K562 (cell line): ENCODE data around the gene FSTL4. TPM values are rescaled to one million over a fixed set of nuclear protein-coding genes. Genes with fewer than 3 reads are reported as not detected.

Experiments used
- ATAC-seq: fragments of 200-7000 bp; cut with Tn5 transposase; 3 replicates; pipeline ENCODE4 v1.9.1; 2020; ENCODE audit warnings: moderate library complexity
- BruUV-seq: library from RNA; stranded (reverse); fragments of 400-500 nt; replicated peaks from 2 replicates; lab custom pipeline; 2021; lab: Mats Ljungman, UMichigan
- CTCF ChIA-PET: fragments of 300-600 bp; formaldehyde crosslinking; extraction: SDS; loops from one replicate; lab custom pipeline; 2021; ENCODE audit warnings: low intra/inter-chr PET ratio; lab: Yijun Ruan, JAX
- POLR2A ChIA-PET: fragments of 300-600, 350-650 bp; sonication (Branson Sonifier 250); formaldehyde crosslinking; extraction: SDS; loops from one replicate; lab custom pipeline; 2021; ENCODE audit warnings: antibody characterized with exemption, inconsistent platforms; lab: Yijun Ruan, JAX
- DNase-seq, 4 experiments: peaks; one replicate each; pipeline versions ENCODE4 v3.0.0 to v3.0.0-alpha.2; 2011 to 2018; ENCODE audit warnings: low spot score in 3 of 4, mixed read lengths in 3 of 4; ENCODE audit errors: extremely low read depth in 1 of 4
- FAIRE-seq: peaks from 2 replicates; lab custom pipeline; 2011; peaks lifted over from hg19 to GRCh38; lab: Jason Lieb, UNC
- H2AFZ ChIP-seq: 2 replicates; pipeline ENCODE4 v1.6.0; 2011; ENCODE audit warnings: low read depth, low read length, control low read depth, inconsistent platforms
- H3K27ac ChIP-seq: fragments of 200-600 bp; 3 replicates; pipeline ENCODE4 v1.8.0; 2011; ENCODE audit warnings: low read depth, mild to moderate bottlenecking, control low read depth, inconsistent platforms, low read length, moderate library complexity, mixed read lengths; ENCODE audit errors: extremely low read depth
- H3K27me3 ChIP-seq, 2 experiments: fragments of 300-600 bp in 1 of 2; 2 replicates in 1 of 2; 3 replicates in 1 of 2; pipeline versions ENCODE4 v1.6.0 to v1.8.0; 2011; ENCODE audit warnings: inconsistent platforms in 2 of 2, low read length in 2 of 2, mild to moderate bottlenecking in 1 of 2, mixed read lengths in 1 of 2, moderate library complexity in 1 of 2; ENCODE audit not compliant: control insufficient read depth in 2 of 2, insufficient read depth in 2 of 2
- H3K36me3 ChIP-seq: fragments of 300-600 bp; 3 replicates; pipeline ENCODE4 v1.8.0; 2011; ENCODE audit warnings: mild to moderate bottlenecking, low read length, inconsistent platforms; ENCODE audit not compliant: control insufficient read depth, insufficient read depth
- H3K4me1 ChIP-seq, 2 experiments: fragments of 200-600 bp in 1 of 2; replicated peaks in 1 of 2; 2 replicates in 1 of 2; 3 replicates in 1 of 2; pipeline versions ENCODE4 v1.5.1 to v1.8.0; 2011; ENCODE audit warnings: inconsistent platforms in 2 of 2, low read length in 2 of 2, mild to moderate bottlenecking in 1 of 2, mixed read lengths in 1 of 2, moderate library complexity in 1 of 2; ENCODE audit not compliant: control insufficient read depth in 2 of 2, insufficient read depth in 2 of 2
- H3K4me2 ChIP-seq: 2 replicates; pipeline ENCODE4 v1.6.1; 2011; ENCODE audit warnings: low read length, control low read depth, inconsistent platforms, mixed read lengths; ENCODE audit not compliant: insufficient read depth
- H3K4me3 ChIP-seq: fragments of 200-600 bp; sonication (generic), shearing (Covaris generic); 2 replicates; pipeline ENCODE4 v1.5.1; 2016; ENCODE audit warnings: control low read depth, inconsistent platforms
- H3K79me2 ChIP-seq: fragments of 200-600 bp; 3 replicates; pipeline ENCODE4 v1.8.0; 2011; ENCODE audit warnings: low read length, inconsistent platforms; ENCODE audit not compliant: control insufficient read depth, insufficient read depth
- H3K9ac ChIP-seq, 2 experiments: 2 replicates each; pipeline versions ENCODE4 v1.6.0 to v1.6.1; 2011; ENCODE audit warnings: low read depth in 2 of 2, low read length in 2 of 2, control low read depth in 1 of 2, inconsistent platforms in 1 of 2, mild to moderate bottlenecking in 1 of 2, mixed read lengths in 1 of 2; ENCODE audit not compliant: insufficient read depth in 1 of 2
- H3K9me1 ChIP-seq: one replicate; pipeline ENCODE4 v1.6.0; 2011; ENCODE audit warnings: inconsistent platforms, mild to moderate bottlenecking, low read length, moderate library complexity; ENCODE audit not compliant: control insufficient read depth, insufficient read depth
- H3K9me3 ChIP-seq: replicated peaks from 2 replicates; pipeline ENCODE4 v1.5.1; 2011; ENCODE audit warnings: low read depth, low read length, inconsistent platforms; ENCODE audit not compliant: control insufficient read depth, insufficient read depth
- H4K20me1 ChIP-seq: replicated peaks from 2 replicates; pipeline ENCODE4 v1.6.1; 2011; ENCODE audit warnings: low read length, inconsistent platforms, mixed read lengths; ENCODE audit not compliant: control insufficient read depth, insufficient read depth
- EHMT2 ChIP-seq: fragments of 450-650 bp; IDR thresholded peaks from 2 replicates; pipeline ENCODE4 v1.6.1; 2018; ENCODE audit warnings: antibody characterized with exemption
- MCM7 ChIP-seq, 2 experiments: fragments of 450-650 bp; IDR thresholded peaks; 2 replicates each; pipeline ENCODE4 v1.6.1; 2016 to 2018
- RAD21 ChIP-seq, 2 experiments: fragments of 250-450 bp in 1 of 2; fragments of 450-650 bp in 1 of 2; sonication (Bioruptor Pico) in 1 of 2; formaldehyde crosslinking in 1 of 2; IDR thresholded peaks in 1 of 2; conservative IDR thresholded peaks in 1 of 2; 2 replicates each; pipeline versions ENCODE4 v1.4.0 to v1.8.0; 2020 to 2022; ENCODE audit warnings: mild to moderate bottlenecking in 2 of 2, moderate library complexity in 1 of 2
- SMAD1 ChIP-seq: fragments of 150-350 bp; IDR thresholded peaks from 2 replicates; pipeline ENCODE4 v1.6.1; 2014; ENCODE audit warnings: low read length, low read depth; ENCODE audit not compliant: partially characterized antibody
- SMC3 ChIP-seq: conservative IDR thresholded peaks from 2 replicates; pipeline ENCODE4 v1.6.1; 2011; ENCODE audit warnings: low read depth, low read length, improper control_type of control experiment; ENCODE audit not compliant: insufficient read depth
- WGBS: fragments of 100-300 bp; shearing (Covaris generic); methylation state at CpG from one replicate; pipeline ENCODE4 v1.1.6; 2016; ENCODE audit warnings: low coverage, mixed read lengths; ENCODE audit not compliant: insufficient coverage; ENCODE audit errors: missing lambda C conversion rate; 5-methylcytosine and 5-hydroxymethylcytosine counted together
- in situ Hi-C: fragments of 300-500 bp; cut with MboI; formaldehyde crosslinking; loops from 4 replicates; pipeline ENCODE4 v1.15.0; 2018; ENCODE audit warnings: inconsistent platforms, mixed read lengths
- intact Hi-C: fragments of 100-400 bp; cut with micrococcal nuclease; formaldehyde crosslinking; loops from 2 replicates; pipeline ENCODE4 v1.14.2; 2022
- polyA plus RNA-seq, 8 experiments: library from polyadenylated mRNA; depleted of rRNA in 4 of 8; stranded (reverse) in 5 of 8; unstranded in 3 of 8; fragments of >200 nt; fragmentation: Nextera tagmentation in 2 of 8; fragmentation: Illumina TruSeq in 1 of 8; extraction: Ambion mirVana in 2 of 8; extraction: Trizol in 1 of 8; gene quantifications; 2 replicates each; pipeline versions ENCODE4 v1.2.1 to v1.2.3, GENCODE V29; 2011 to 2014; ENCODE audit warnings: inconsistent platforms in 1 of 8, missing spikeins in 1 of 8
- total RNA-seq, 7 experiments: library from RNA; depleted of rRNA in 6 of 7; stranded (reverse); fragments of >200 nt in 6 of 7; fragmentation: Illumina TruSeq in 2 of 7; extraction: Trizol in 2 of 7; gene quantifications; 2 replicates each; pipeline versions ENCODE4 v1.2.1 to v1.2.3, GENCODE V29; 2011 to 2021; ENCODE audit warnings: low replicate concordance in 1 of 7
- TF ChIP-seq, protein P1 (sequence below), 2 experiments: IDR thresholded peaks; 2 replicates each; pipeline ENCODE4 v1.6.1; 2012; ENCODE audit warnings: improper control_type of control experiment in 2 of 2, low read depth in 2 of 2, low read length in 2 of 2, borderline replicate concordance in 1 of 2
- TF ChIP-seq, protein P2 (sequence below), 2 experiments: IDR thresholded peaks in 1 of 2; conservative IDR thresholded peaks in 1 of 2; 2 replicates each; pipeline ENCODE4 v1.6.1; 2016; ENCODE audit warnings: low read depth in 2 of 2, mild to moderate bottlenecking in 1 of 2, missing compliant biosample characterization in 1 of 2, missing genetic modification characterization in 1 of 2, moderate library complexity in 1 of 2

Gene FSTL4
- total and polyA plus RNA-seq, 9 of the 15 experiments (the other 6 are each of a cell fraction or from before 2014, with no cell fraction given), result 0.08 to 0.18 (median 0.10) TPM; not detected in 5

DNA sequence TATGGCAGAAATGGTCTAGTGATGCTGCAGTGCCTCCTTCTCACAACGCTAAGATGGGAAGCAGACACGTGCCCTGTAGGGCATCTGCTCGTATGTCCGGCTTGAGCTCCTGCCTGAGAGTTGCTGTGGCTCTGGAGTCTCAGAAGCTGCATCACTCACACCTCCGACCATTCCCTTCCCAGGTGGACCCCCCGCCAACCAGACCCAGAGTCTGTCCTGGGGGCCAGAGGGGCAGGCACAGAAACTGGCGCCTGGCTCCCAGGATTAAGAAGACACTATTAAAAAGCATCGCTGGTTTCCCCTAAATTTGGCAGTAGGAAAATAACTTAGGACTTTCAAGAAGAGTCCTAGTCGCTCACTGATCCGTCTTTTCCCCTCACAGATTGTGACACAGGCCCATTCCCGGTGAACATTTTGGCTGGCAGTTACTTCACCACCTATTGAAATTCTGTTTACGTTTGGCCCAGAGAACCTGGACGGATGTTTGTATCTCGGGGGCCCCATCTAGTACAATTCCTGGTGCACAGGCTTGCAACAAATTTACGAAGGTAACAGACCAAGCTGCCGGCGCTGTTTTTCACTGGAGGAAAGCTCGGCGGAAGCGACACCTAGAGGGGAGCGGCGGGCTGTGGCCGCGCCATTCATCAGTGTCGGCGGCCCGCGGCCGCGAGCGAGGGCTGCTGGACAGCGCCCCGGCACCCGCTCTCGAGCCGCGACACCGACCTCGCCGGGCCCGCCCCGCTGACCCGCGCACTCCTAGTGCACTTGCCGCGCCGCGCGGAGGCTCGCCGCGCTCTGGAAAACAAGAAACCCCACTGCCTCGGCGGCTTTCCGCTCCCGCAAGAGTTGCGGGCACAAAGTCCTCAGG lies 1.6 kb downstream of the FSTL4 start:
- no peak overlapping the region for H3K9ac ChIP-seq
- peaks cover 2 to 22% of the 10 kb centered on the region in 2 experiments; a peak in 2 of 5 replicates for H3K27me3 ChIP-seq
- intact Hi-C loops, result no loop called here
- FAIRE-seq (peak; percentile 70), ATAC-seq (peak; percentile 100), DNase-seq (peak; percentile 45 to 70 (median 56))
- no peaks in the 10 kb centered on the region for H3K9me3 ChIP-seq
- no peak overlapping the region for H3K27ac ChIP-seq
- ChIA-PET POLR2A (no interaction called here), CTCF (interaction anchor here (0.6 kb wide), 1 partner anchor 118 kb away, joined by 3 read pairs; no protein-coding TSS in a partner anchor)
- no TSS peak for BruUV-seq
- H3K4me2 ChIP-seq, result no peak overlapping the region
- H3K4me1 ChIP-seq, result peaks cover 0 to 9% of the 10 kb centered on the region in 2 experiments; a peak in 1 of 5 replicates
- no peaks in the 10 kb centered on the region for H3K9me1 ChIP-seq
- H3K4me3 ChIP-seq, result no peak overlapping the region
- no peaks in the 10 kb centered on the region for H3K36me3 ChIP-seq
- H4K20me1 ChIP-seq, result peaks cover 4% of the 10 kb centered on the region; the same call in 1 of the 2 replicates
- H3K79me2 ChIP-seq, result no peaks in the 10 kb centered on the region
- WGBS, result 7% methylated on average over 49 of the region's 57 CpGs
- in situ Hi-C loops, result no loop called here
- no peak overlapping the region for H2AFZ ChIP-seq
- TF ChIP-seq SMAD1, result no peak
- TF ChIP-seq, protein P1, sequence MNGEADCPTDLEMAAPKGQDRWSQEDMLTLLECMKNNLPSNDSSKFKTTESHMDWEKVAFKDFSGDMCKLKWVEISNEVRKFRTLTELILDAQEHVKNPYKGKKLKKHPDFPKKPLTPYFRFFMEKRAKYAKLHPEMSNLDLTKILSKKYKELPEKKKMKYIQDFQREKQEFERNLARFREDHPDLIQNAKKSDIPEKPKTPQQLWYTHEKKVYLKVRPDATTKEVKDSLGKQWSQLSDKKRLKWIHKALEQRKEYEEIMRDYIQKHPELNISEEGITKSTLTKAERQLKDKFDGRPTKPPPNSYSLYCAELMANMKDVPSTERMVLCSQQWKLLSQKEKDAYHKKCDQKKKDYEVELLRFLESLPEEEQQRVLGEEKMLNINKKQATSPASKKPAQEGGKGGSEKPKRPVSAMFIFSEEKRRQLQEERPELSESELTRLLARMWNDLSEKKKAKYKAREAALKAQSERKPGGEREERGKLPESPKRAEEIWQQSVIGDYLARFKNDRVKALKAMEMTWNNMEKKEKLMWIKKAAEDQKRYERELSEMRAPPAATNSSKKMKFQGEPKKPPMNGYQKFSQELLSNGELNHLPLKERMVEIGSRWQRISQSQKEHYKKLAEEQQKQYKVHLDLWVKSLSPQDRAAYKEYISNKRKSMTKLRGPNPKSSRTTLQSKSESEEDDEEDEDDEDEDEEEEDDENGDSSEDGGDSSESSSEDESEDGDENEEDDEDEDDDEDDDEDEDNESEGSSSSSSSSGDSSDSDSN (IDR thresholded peaks at IDR 0.05; ENCODE audit: borderline replicate concordance in 1 of 2, low read depth in 2 of 2, low read length in 2 of 2), result peak in 1 of 2 experiments; percentile 86; a peak in 2 of 4 replicates
- TF ChIP-seq SMC3, result 0 out of 2 replicates have a peak, but pooled peaks have one; percentile 22
- peak; percentile 73 for TF ChIP-seq EHMT2
- no peak for TF ChIP-seq MCM7 (IDR thresholded peaks at IDR 0.05)
- TF ChIP-seq, protein P2, sequence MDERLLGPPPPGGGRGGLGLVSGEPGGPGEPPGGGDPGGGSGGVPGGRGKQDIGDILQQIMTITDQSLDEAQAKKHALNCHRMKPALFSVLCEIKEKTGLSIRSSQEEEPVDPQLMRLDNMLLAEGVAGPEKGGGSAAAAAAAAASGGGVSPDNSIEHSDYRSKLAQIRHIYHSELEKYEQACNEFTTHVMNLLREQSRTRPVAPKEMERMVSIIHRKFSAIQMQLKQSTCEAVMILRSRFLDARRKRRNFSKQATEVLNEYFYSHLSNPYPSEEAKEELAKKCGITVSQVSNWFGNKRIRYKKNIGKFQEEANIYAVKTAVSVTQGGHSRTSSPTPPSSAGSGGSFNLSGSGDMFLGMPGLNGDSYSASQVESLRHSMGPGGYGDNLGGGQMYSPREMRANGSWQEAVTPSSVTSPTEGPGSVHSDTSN (CRISPR knock-in tag; IDR thresholded peaks at IDR 0.05; ENCODE audit: low read depth), result peak; percentile 37; the same call in 1 of the 2 replicates
- TF ChIP-seq, protein P2 (tag; conservative IDR thresholded peaks at IDR 0.05; ENCODE audit: low read depth), result peak; percentile 50
- peak in 1 of 2 experiments; percentile 47; a peak in 2 of 4 replicates for TF ChIP-seq RAD21 (CRISPR knock-in tag; conservative IDR thresholded peaks at IDR 0.05 in 1 of 2, IDR thresholded peaks at IDR 0.05 in 1 of 2)
